SHP77 (cell line): ENCODE results near the gene ANO4.
"Not testable (repeated sequence)": the region's sequence is repeated elsewhere in the genome, so short reads cannot be mapped to it uniquely, and the experiment has no call there.

Source experiments
- DNase-seq, 2 experiments: peaks; one replicate each; lab custom pipeline; 2025; lab: John Stamatoyannopoulos, UW

The ANO4 gene

DNA sequence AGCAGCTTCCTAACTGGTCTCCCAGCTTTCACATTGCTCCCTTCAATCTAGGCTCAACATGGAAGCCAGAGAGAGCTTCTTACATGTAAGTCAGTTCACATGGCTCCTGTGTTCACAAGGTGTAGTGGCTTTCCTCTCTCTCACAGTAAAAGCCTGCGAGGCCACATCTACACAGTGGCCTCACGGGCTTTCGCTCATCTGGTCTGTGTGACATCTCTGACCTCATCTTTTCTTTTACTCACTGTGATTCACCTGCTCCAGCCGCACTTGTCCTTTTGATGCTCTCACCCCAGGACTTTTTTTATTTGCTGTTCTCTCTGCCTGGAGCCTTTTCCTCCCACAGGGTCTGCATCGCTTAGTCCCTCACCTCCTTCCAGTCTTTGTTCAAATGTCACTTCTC, 293.3 kb downstream of the ANO4 start:
- no peak for DNase-seq

DNA sequence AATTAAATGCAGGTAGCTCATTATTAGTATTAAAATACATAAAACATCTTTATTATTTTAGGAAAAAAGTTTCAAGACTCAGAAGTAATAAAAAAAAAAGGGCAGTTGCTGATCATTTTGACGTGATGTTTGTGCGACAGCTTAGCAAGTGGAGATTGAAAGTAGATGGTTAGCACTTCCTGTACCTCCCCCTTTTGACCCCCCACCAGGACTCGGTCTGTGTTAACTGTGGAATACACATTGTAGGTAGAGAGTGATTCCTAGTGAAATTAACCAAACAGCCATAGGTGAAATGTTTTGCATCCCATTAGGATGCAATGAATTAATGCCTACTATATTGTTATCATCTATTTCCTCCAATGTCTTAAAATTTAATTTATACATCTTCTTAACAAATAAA, 294.7 kb downstream of the ANO4 start:
- no peak for DNase-seq

DNA sequence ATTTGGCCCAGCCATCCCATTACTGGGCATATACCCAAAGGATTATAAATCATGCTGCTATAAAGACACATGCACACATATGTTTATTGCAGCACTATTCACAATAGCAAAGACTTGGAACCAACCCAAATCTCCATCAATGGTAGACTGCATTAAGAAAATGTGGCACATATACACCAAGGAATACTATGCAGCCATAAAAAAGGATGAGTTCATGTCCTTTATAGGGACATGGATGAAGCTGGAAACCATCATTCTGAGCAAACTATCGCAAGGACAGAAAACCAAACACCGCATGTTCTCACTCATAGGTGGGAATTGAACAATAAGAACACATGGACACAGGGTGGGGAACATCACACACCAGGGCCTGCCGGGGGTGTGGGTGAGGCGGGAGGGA, 295.6 kb downstream of the ANO4 start:
- DNase-seq: not testable (repeated sequence)

DNA sequence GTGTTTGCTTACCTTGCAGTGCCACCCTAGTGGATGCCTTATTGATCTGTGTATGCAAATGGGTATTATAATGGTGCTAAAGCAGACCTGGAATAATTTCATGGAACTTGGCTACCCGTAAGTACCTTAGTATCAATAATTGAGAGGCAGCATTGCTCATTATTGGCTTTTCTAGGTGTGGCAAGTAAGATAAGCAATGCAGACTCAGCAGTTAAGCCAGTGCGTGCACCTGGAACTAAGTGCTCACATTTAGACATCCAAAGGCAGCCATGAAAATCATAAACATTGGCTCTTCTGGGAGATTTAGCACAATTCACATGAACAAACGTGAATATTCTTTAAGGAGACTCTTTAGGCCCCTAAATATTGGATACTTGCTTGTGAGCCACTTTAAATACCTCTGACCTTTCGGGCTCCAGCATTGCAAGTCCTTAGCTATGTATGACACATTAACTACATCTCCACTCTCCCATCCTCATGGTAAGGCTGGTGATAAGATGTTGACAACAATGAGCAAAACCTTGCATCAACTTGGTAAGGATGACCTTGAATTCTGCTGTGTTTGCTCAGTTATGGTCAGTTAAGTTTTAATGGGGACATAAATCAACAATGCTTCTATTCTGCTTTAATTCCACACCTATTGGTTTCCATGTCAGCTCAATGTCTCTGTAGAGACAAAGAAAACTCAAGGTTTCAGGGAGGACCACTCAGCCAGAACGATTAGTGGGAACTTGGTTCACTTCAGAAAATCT, 303.4 kb downstream of the ANO4 start:
- DNase-seq: peak in 1 of 2 experiments; percentile 51

DNA sequence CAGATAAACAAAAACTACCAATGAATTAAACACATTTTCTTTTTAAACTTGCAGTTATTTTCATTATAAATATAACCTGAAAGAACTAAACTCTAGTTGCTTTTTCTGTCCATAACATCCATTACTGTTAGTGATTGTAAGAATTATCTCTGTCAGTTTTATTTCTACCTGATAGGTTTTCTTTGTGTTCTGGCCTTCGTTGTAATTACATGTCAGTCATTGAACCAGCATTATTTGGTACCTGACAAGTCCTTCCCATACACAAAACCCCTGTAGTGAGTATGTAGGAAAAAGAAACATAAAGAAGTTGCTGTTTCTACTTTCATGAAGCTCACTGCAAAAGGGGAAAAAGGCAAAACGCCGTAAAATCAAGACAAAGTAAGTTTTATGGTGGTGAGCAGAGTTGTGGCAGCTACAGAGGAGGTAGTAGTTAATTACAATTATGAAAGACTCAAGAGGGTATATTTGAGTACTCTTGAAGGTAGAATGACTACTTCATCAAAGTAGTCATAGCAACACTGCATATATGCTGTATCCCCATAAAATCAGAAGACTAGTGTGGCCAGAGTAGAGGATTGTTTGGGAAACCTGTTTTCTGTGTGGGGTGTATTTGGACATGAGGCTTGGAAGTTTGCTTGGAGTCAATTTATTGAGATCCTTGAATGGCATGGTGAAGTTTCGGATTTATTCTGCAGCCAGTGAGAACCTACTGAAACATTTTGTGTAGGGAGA, 312.6 kb downstream of the ANO4 start:
- no peak for DNase-seq

DNA sequence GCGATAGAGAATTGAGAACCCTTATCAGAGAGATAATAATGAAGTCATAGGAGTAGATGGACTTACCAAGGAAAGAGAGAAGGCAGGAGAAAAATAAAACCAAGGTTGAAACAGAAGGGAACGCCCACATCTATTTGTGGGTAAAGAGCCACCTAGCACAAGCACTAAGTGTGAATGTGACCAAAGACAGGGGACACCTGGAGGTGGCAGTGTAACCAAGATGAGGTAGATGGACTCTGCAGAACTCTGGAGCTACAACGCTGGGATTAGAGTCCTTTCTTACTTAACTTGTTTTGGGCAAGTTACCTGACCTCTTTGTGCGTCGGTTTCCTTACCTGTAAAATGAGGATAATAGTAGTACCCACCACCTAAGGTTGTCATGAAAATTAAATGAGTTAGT, 313.6 kb downstream of the ANO4 start:
- no peak for DNase-seq

DNA sequence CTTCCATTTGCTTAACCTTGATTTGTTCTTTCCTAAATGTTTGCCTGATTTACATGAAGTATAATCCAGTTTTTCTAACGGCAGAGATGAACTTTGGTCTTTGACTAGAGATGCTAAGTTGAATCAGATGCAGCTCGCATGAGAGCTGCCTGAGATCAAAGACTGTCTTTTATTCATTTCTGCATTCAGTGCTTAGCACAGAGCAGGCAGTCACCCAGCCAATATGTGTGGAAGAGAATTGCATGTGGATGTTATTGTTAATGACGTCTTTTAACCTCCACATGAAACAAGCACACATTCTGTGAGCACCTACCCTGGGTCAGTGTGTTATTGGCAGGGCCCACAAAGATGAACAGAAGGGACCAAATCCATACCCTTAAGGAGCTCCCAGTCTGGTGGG, 316.3 kb downstream of the ANO4 start:
- no peak for DNase-seq

DNA sequence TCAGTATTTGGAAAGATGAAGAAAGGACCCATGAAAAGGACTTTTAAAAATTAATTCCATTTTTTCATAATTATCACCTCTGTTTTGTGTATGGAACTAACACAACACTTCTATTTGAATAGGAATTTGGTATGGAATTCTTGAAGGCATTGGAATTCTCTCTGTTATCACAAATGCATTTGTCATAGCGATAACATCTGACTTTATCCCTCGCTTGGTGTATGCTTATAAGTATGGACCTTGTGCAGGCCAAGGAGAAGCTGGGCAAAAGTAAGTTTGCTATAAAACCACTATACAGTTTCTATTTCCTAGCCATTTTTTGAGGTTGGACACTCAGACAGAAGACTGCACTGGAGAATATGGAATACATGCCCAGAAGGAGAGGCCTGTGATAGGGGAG, 316.9 kb downstream of the ANO4 start:
- DNase-seq: no peak

DNA sequence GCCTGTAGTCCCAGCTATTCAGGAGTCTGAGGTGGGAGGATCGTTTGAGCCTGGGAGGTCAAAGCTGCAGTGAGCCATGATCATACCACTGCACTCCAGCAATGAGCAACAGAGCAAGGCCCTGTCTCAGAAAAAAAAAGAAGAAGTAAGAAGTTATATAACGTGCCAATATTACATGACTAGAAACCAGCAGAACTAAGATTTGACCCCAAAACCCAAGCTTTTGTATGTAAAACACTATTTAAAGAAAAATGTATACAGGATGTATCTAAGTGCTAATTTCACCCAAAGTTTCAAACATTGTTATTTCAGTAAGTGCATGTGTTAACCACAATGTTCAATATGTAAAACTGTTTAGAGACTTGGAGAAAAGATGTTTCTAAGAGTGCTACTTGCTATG, 320.8 kb downstream of the ANO4 start:
- DNase-seq: no peak

DNA sequence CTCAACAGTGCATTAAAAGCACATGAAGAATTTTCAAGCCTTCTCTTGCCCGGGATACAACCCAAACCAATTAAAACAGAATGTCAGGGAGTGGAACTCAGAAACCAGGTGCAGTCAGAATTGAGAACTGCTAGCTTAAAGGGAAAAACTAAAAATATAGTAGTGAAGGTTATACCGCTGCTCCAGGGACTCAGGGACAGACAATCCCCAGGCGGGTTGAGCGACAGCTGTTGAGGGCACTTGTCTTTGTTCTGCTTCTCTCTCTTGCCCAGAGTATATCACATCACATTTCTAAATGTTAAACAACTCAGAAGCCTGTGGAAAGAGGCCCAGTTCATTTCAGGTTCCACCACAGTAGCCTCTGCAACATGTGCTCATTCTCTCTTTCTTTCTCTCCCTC, 322.3 kb downstream of the ANO4 start:
- DNase-seq: no peak

DNA sequence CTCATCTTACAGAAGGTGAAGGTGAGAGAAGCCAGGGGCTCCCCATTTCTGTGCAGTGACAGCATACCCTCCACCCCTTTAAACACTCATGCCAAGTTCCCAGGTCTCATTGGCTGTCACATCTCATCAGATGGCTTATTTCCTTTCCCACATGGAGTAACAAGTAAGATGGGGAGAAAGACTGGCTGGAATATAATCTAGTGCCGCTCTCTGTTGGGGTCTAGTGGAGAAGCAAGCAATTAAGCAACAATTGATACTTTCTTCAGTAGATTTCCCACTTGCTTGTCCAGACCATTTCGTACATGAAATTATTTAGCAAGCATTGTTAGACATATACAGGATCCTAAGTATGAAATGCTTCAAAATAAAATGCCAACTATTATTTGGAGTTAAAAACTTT, 323.3 kb downstream of the ANO4 start:
- DNase-seq: no peak

DNA sequence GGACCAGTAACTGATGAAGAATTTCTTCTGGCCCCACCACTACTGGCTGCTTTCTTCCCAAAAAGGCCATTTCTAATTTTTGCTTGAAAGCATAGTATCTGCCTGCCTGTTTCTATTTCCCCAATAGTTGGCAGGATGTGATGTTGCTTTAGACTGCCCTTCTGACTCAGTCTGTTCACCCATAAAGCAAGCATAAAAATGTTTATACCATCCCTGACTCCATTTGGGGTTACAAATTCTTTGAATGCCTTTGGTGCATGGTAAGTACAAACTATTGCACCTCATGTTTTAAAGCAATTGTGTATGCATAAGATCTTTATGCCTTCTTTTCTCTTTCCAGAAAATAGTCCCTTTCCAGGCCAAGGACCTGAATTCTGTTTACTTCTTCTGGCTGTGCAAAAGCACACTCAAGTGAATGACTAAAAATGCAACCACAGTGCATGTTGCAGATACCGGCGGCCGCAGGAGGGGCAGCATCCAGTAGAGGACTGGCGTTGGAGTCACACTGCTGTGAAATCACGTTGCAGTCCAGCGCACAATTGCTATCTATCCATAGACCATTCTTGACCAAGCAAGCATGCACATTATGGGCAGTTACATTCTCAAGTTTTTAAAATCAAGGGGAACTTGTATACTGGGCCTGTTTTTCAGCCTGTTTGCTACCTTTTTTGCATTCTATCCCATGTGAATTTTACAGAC, 333.1 kb downstream of the ANO4 start:
- DNase-seq: no peak

DNA sequence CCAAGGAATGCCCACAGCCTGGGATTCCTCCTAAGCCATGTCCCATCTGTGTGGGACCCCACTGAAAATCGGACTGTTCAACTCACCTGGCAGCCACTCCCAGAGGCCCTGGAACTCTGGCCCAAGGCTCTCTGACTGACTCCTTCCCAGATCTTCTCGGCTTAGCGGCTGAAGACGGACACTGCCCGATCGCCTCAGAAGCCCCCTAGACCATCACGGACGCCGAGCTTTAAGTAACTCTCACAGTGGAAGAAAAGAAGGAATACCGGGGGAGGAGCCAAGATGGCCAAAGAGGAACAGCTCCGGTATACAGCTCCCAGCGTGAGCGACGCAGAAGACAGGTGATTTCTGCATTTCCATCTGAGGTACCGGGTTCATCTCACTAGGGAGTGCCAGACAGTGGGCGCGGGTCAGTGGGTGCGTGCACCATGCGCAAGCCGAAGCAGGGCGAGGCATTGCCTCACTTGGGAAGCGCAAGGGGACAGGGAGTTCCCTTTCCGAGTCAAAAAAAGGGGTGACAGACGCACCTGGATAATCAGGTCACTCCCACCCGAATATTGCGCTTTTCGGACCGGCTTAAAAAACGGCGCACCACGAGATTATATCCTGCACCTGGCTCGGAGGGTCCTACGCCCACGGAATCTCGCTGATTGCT, 351.3 kb downstream of the ANO4 start:
- DNase-seq: not testable (repeated sequence)

DNA sequence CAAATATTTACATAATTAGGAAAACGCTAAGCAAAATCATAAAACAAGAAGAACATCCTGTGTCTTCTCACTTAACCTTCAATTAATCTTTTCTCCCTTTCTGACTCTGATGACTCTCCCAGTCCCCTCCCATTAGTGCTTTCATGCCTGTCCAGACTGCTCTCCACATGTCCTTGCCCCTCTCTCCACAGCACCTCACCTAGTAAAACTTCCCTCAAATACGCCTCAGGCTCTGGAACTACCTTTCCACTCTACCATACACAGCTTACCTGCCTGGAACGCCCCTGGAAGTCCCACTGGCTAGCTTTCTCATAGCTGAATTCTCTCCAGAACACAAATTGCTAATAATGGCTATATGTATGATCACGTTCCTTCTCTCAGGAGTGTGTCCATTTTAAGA, 370.7 kb downstream of the ANO4 start:
- no peak for DNase-seq

DNA sequence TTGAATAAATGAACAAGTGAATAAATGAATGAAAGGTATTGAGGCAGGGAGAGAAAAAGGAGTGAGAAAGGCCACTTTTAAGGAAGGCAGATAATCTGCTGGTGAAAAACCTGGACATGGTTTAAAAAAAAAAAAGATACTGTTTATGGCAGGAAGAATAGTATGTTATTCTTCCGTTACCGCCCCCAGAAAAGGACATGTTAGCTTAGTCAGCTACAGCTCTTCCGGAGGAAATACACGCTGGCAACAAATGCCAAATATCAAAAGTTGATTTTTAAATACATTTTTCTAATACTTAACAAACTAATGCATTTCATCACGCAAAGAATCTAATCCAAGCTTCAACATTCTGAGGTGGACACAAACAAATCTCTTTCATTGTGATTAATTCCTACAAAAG, 372.3 kb downstream of the ANO4 start:
- DNase-seq: no peak

DNA sequence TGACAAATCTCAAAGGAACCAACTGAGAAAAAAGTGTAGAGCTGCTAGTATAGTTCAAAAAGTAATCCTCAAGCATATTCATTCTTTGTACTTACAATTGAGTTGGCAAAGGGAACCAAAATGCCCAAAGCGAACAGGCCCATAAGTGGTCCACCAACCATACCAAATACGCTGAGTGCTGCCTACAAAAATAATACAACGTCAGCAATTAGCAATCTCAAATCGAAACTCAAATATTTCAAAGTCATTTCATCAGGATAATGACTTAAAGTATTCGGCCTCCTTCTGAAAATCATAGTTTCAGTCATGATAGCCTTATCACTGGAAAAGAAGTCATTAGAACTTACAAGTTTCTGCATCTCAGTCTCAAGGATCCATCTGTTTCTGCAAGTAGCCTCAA, 373.4 kb downstream of the ANO4 start:
- no peak for DNase-seq

DNA sequence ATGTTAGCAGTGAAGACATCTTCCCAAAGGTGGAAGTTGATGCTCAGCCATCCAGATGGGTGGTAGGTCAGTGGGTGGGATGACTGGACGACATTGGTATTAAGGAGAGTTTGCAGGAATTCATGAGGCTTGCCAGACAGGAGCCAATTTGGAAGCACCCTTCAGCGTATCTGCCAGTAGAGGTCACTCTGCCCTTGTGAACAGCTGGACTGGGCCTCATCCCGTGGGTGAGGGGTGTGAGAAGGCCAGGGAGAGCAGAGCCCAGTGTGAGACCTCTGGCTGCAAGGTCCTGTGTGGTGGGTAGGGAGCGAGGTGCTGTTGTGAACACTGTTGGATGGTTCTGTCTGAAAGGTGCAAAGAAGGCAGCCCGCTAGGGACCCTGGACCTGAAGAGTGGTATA, 377.7 kb downstream of the ANO4 start:
- no peak for DNase-seq

DNA sequence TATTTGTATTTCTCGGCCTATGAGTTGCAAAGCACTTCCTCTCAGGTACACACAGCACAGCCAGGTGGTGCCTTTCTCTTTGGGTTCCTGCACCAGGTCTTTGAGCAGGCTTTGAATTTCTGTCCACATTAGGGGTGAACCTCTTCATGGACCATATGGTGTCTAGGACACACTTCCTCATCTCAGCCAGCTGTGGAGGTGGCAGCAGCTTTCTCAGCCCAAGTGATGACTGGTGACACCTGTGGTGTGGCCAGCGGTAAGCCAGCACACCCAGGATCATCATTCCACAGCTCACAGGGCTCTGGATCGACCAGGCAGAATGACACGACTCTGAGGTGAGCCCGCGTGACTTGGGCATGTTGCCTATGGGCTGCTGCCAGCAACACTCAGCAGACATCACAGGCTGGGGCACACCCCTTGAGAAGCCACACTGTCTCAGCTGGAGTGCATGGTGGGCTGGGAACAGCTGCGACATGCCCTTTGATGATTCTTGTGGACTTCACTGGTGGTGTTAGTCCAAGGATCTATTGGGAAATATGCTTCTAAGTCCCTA, 378.7 kb downstream of the ANO4 start:
- DNase-seq: no peak

DNA sequence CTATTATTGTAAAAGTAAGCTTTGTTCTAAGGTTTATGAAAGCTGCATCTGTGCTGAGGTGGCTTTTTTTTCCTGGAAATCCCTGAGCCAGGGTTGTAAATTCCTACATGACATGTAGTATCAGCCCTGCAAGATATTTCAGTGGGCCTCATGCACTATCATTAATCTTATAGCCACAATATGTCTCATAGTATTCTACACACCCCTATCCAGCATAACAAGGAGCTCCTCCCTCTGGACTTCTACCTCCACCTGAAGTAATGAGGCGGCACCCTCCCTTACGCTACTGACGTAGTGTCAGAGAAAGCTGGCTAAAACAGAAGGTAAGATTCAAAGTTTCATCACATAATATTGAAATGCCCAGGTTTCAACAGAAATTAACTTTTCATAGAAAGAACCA, 380.0 kb downstream of the ANO4 start:
- DNase-seq: no peak
